ENCODE results near the gene C16orf78.

GRCh38 chr16:49354991-49355390 is 18.6 kb upstream of the C16orf78 start:
- TF ChIP-seq EZH2 (IDR thresholded peaks at IDR 0.05; ENCODE audit: borderline replicate concordance, insufficient read depth, low read depth, low read length, poor library complexity, severe bottlenecking) (no peak), CTCF (IDR thresholded peaks at IDR 0.05) (no peak)

Data from B cell (primary cell).